ENCODE measurements around the gene RNU7-1. TPM values are rescaled to one million over a fixed set of nuclear protein-coding genes. Genes with fewer than 3 reads are reported as not detected.

RNU7-1 gene
- polyA plus RNA-seq, 1 experiment: not detected

GRCh38 chr12:6964605-6965025 is 21.0 kb downstream of the RNU7-1 start:
- CTCF ChIA-PET: interaction anchor here (0.6 to 5.5 kb wide), 30 partner anchors 8 to 682 kb away, joined by 3 to 62 read pairs (median 4); partner anchors contain the start of genes C12orf57, ENO2 and RNU7-1
- no peak for DNase-seq (ENCODE audit: low read depth)
- POLR2A ChIA-PET: interaction anchor here (0.5 kb wide), 1 partner anchor 40 kb away, joined by 4 read pairs; no protein-coding TSS in a partner anchor
- Histone ChIP-seq H3K36me3 (ENCODE audit: control insufficient read depth, insufficient read depth, low read length) (peaks cover 26% of the 10 kb centered on the region), H3K27me3 (ENCODE audit: control insufficient read depth, insufficient read depth, low read length) (no peaks in the 10 kb centered on the region), H3K4me3 (ENCODE audit: low read depth, low read length) (no peak overlapping the region)
- TF ChIP-seq, protein P1, sequence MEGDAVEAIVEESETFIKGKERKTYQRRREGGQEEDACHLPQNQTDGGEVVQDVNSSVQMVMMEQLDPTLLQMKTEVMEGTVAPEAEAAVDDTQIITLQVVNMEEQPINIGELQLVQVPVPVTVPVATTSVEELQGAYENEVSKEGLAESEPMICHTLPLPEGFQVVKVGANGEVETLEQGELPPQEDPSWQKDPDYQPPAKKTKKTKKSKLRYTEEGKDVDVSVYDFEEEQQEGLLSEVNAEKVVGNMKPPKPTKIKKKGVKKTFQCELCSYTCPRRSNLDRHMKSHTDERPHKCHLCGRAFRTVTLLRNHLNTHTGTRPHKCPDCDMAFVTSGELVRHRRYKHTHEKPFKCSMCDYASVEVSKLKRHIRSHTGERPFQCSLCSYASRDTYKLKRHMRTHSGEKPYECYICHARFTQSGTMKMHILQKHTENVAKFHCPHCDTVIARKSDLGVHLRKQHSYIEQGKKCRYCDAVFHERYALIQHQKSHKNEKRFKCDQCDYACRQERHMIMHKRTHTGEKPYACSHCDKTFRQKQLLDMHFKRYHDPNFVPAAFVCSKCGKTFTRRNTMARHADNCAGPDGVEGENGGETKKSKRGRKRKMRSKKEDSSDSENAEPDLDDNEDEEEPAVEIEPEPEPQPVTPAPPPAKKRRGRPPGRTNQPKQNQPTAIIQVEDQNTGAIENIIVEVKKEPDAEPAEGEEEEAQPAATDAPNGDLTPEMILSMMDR (IDR thresholded peaks at IDR 0.05; ENCODE audit: insufficient read depth, low read depth, low read length): no peak

- Histone ChIP-seq H3K36me3 (ENCODE audit: control insufficient read depth, insufficient read depth, low read length) (peaks cover 26% of the 10 kb centered on the region), H3K27me3 (ENCODE audit: control insufficient read depth, insufficient read depth, low read length) (no peaks in the 10 kb centered on the region), H3K4me3 (ENCODE audit: low read depth, low read length) (no peak overlapping the region)
- peak; percentile 37 for DNase-seq (ENCODE audit: low read depth)
- ChIA-PET POLR2A (no interaction called here), CTCF (interaction anchor here (0.6 to 5.5 kb wide), 31 partner anchors 9 to 682 kb away, joined by 3 to 62 read pairs (median 4); partner anchors contain the start of genes C12orf57, ENO2 and RNU7-1)
- TF ChIP-seq, protein P1 (IDR thresholded peaks at IDR 0.05; ENCODE audit: insufficient read depth, low read depth, low read length): peak; percentile 92
Measured at GRCh38 chr12:6965026-6965661, 21.5 kb downstream of the RNU7-1 start.

DNA sequence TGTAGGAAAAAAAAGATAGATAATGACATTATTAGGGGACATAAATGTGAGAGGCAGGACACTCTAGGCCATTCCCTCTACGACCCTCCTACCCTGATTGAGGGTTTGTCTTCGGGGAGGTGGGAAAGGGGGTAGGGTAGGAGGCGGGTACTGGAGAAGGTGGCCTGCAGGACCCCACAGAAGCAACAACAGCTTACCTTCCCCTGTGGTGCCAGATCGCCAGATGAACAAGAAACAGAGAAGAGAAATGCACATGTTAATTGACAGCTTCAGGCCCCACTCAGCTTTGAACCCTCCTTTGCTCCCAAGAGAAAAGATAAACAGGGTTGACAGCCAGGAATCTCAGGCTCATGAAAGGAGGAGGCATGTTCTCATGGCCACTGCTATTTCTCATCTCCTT is 22.1 kb downstream of the RNU7-1 start:
- CTCF ChIA-PET: interaction anchor here (0.7 to 3.6 kb wide), 10 partner anchors 9 to 146 kb away, joined by 3 to 62 read pairs (median 4); partner anchors contain the start of genes C12orf57 and RNU7-1
- DNase-seq (ENCODE audit: low read depth): no peak
- Histone ChIP-seq H3K27me3 (ENCODE audit: control insufficient read depth, insufficient read depth, low read length) (no peaks in the 10 kb centered on the region), H3K36me3 (ENCODE audit: control insufficient read depth, insufficient read depth, low read length) (peaks cover 26% of the 10 kb centered on the region), H3K4me3 (ENCODE audit: low read depth, low read length) (no peak overlapping the region)
- POLR2A ChIA-PET: no interaction called here
- TF ChIP-seq, protein P1 (IDR thresholded peaks at IDR 0.05; ENCODE audit: insufficient read depth, low read depth, low read length): no peak

DNA sequence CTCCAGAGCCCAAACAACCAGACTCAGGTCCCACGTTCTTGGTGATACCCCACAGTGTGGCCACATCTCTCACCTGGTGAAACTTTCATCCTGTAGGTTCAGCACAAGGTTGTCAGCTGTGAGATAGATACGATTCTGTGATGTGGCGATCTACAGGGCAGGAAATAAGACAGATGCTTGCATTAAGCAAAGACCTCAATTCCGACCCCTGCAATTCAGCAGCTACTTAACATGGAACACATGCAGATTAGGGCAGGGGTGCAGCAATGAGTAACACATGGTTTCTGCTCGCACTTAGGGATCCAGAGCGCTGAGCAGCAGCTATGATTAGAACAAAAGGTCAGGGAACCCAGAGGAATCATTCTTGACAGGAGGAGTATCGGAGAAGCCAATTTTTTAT is 22.7 kb downstream of the RNU7-1 start:
- peaks cover 26% of the 10 kb centered on the region for H3K36me3 ChIP-seq (ENCODE audit: control insufficient read depth, insufficient read depth, low read length)
- ChIA-PET POLR2A (no interaction called here), CTCF (interaction anchor here (0.7 to 3.6 kb wide), 8 partner anchors 8 to 146 kb away, joined by 3 to 62 read pairs (median 4); partner anchors contain the start of genes C12orf57 and RNU7-1)

GRCh38 chr12:6967651-6968100 is 24.1 kb downstream of the RNU7-1 start:
- CTCF ChIA-PET: interaction anchor here (0.7 to 3.5 kb wide), 5 partner anchors 18 to 98 kb away, joined by 3 to 24 read pairs (median 6); partner anchors contain the start of gene LPCAT3
- H3K36me3 ChIP-seq (ENCODE audit: control insufficient read depth, insufficient read depth, low read length): peaks cover 26% of the 10 kb centered on the region

More for the DNA sequence above, 22.7 kb downstream of the RNU7-1 start:
- no peak for DNase-seq (ENCODE audit: low read depth)
- H3K27me3 ChIP-seq (ENCODE audit: control insufficient read depth, insufficient read depth, low read length): no peaks in the 10 kb centered on the region
- TF ChIP-seq, protein P1 (IDR thresholded peaks at IDR 0.05; ENCODE audit: insufficient read depth, low read depth, low read length): no peak
- H3K4me3 ChIP-seq (ENCODE audit: low read depth, low read length): no peak overlapping the region

More at GRCh38 chr12:6967651-6968100, 24.1 kb downstream of the RNU7-1 start:
- H3K27me3 ChIP-seq (ENCODE audit: control insufficient read depth, insufficient read depth, low read length): no peaks in the 10 kb centered on the region
- POLR2A ChIA-PET: no interaction called here
- H3K4me3 ChIP-seq (ENCODE audit: low read depth, low read length): no peak overlapping the region
- TF ChIP-seq, protein P1 (IDR thresholded peaks at IDR 0.05; ENCODE audit: insufficient read depth, low read depth, low read length): no peak
- no peak for DNase-seq (ENCODE audit: low read depth)

Data from BJ (cell line).